HG03442 (cell line): ENCODE results near the gene ENTPD3.

Experiments used
- ATAC-seq: cut with Tn5 transposase; IDR thresholded peaks from one replicate; pipeline ENCODE4 v1.9.1; 2021; ENCODE audit warnings: mild to moderate bottlenecking, moderate library complexity; ENCODE audit not compliant: unreplicated experiment

Gene ENTPD3

DNA sequence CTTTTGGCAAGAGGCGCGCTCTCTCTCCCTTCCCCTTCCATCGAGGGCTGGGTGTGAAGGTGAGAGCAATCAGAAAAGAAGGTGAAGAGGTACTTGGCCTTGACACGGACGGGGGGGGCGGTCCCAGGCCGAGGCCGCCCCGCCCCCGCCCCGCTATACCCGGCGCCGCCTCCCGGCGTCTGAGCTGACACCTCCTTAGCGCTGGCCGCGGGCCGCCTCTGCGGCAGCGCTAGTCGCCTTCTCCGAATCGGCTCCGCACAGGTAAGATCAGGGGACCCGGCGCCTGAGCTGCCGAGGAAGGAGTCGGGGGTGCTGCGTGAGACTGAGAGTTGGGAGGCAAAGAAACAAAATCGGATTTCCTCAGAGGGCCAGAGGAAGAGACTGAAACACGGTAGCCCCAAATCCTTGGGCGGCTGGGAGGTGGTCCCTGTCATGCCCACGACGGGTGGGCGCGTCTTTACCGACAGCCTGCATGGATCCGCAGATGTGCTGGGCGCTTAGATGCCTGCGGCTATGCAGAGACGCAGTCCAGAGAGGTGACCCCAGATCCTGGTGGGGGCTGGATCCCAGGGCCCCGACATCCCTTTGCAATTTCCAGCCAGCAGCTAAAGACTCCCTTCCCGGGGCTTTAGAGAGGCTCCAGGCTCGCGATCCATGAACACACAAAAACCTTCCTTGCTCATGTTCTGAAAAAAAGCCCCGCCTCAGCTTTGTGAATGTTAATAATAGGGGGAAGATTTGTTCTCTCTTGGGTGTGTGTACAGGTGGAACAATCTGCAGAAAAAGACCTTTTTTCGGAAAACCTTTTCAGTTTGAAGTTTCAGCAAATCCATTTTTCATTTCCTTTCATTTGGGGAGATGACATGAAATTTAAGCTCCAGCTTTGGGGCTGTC lies at the start of gene ENTPD3:
ENTPD3 (plus strand) TSS at position 184 of the 894 bp plus-strand sequence. CDS start 874 bp downstream, outside the sequence.
- ATAC-seq: no peak

DNA sequence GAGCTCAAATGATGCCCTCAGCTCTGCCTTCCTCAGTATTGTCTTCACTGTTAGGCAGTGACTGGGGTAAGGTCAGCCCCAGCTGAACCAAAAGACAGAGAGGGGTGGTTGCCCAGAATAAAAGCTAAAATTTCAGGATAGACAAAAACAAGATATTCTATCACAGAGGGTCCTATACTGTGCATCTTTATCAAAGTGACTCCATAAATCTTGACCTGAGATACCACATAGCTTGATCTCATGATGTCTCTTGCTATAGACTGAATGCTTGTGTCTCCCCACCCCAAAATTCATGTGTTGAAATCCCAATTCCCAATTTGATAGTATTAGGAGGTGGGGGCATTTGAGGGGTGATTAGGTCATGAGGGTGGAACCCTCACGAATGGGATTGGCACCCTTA lies 47.1 kb upstream of the ENTPD3 start:
- ATAC-seq: no peak

DNA sequence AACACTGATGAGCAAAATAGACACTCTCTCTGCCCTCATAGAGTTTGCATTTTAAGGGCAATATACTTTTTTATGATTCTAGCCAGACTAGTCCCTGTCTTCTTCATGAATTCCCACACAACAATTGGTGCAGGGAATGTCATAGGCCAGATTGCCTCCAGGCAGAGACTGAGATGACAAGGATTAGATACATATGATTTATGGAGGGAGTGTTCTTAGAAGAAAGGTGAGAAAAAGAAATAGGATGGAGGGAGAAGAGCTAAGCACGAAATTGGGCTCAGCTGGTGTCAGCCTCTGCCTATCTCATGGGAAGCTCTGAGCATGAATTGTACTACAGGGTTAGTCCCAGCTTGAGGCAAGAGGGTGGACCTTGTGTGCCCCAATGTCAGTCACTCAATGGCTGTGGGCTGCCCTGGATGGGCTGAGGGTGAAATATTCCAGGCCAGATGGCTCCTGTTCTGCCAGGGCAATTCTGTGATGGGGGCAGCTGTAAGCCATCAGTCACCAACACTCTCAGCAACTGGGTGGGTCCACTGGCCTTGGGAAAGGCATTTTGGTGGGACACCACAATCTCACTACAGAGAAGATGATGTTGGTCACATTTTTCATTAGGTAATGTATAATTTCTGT lies 46.3 kb upstream of the ENTPD3 start:
- no peak for ATAC-seq

DNA sequence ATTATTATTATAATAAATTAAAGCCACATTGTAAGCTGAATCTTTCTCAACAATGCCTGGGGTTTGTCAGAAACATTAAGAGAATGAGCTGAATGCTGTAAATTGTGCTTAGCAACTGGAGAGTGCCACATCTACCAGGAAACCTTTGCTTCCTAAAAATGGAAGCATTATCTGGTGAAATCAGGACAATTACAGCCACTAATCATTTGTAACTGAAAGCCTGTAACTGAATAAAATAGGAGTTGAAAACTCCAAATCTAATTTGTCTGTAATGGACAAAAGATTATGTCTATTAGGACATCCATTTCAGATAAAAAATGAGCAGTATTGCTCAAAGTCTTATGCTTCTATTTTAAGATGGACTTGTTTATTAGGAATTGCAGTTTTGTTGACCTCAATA lies 45.3 kb upstream of the ENTPD3 start:
- ATAC-seq: no peak

DNA sequence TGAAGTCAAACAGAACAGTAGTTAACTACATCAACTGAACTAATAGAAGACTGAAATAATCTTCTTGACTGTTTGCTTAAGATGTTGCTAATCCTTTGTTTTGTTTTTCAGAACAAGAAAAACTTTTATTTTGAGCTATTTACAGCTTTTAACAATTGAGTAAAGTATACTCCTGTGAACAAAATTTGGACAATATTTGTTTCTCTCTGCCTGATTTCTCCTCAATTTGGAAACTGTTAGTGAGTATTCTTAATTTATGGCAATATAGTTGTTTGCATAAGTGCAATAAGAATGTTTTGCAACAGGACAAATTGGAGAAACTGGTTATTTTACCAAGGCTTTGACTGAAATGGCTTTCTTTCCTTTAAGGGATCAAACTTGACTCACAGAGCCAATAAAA lies 36.5 kb upstream of the ENTPD3 start:
- no peak for ATAC-seq

GRCh38 chr3:40355410-40355809 lies 31.6 kb upstream of the ENTPD3 start:
- no peak for ATAC-seq

- no peak for ATAC-seq
Observed at GRCh38 chr3:40358454-40358853, 28.5 kb upstream of the ENTPD3 start.

DNA sequence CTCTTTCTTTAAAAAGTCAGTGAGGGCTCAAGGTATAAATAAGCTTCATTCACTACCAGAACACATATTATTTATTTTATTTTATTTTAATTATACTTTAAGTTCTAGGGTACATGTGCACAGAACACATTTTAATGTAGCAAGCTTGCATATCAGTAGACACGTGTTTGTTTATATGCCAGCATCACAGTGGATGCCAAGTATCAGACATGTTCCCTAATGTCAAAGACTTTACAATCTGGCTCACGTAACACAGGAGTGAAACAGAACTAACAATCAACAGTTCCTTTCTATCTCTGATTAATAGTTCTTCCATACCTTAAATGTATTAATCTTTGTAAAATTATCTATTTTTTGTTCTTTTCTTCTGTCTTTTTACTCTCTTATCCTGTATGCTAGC lies 23.3 kb upstream of the ENTPD3 start:
- ATAC-seq: no peak

GRCh38 chr3:40366203-40367162 lies 20.5 kb upstream of the ENTPD3 start:
- no peak for ATAC-seq

DNA sequence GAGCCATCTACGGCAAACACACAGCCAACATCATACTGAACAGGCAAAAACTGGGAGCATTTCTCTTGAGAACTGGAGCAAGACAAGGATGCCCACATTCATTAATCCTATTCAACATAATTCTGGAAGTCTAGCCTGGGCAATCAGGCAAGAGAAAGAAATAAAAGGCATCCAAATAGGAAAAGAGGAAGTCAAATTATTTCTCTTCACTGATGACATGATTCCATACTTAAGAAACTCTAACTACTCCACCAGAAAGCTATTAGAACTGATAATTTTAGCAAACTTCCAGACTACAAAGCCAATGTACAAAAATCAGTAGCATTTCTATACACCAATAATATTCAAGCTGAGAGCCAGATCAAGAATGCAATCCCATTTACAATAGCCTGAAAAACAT lies 17.3 kb upstream of the ENTPD3 start:
- ATAC-seq: no peak

DNA sequence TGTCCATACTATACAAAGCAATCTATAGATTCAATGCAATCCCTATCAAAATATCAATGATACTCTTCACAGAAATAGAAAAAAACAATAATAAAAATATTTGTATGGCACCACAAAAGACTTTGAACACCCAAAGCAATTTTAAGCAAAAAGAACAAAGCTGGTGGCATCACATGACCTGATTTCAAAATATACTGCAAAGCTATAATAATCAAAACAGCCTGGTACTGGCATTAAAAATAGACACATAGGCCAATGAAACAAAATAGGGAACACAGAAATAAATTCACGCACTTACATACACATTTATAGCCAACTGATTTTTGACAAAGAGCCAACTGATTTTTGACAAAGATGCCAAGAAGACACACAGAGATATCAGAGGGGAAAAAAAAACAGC lies 9.2 kb upstream of the ENTPD3 start:
- no peak for ATAC-seq

DNA sequence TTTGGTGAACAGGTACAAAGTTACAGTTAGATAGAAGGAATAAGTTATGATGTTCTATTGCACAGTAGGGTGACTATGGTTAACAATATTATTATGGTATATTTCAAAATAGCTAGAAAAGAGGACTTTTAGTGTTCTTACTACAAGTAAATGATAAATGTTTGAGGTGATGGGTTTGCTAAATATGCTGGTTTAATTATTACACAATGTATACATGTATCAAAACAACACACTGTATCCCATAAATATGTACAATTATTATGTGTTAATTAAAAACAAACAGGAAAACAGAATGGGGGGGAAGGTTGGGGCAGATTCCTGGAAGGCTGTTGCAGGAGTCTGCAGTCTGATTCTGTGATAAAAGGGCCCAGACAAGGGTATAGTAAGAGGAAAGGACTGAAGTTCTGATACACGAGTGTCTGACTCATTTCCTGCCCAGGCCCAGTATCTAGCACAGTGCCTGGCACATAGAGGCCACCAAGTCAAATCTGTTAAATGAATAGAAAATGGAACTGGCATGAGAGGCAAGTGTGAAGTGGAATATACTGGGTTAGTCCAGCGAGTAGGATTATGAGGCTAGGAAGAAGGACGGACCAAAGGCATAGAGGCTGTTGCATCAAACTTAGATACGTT lies 7.2 kb upstream of the ENTPD3 start:
- no peak for ATAC-seq

DNA sequence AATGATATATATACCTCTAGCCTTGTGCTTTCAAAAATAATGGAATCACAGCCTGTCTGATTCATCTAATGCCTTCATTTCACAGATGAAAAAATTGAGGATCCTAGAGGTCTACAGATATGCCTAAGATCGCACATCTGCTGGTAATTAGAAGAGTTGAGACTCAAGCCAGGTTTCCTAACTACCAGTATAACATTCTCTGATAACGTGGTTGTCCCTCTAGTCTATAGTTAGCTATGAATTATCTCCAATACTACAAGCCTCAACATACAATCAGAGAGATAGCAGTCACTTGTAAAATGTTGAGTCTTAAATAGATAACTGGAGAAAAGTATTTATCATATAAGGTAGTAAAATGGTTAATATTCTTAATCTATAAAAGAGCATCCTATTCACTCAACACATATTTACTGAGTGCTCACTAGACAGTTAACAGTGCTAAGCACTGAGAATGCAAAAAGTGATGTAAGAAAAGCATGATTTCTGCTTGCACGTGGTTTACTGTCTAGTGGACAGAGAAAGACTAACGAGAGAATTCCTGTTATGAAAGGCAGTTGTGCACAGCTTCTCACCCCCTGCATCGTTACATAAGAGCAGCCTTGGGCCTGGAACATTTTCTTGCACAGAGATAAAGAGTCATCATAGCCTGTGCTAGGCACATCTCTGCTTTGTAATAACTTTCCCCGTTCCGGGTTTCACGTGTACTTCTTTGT lies 4.9 kb upstream of the ENTPD3 start:
- ATAC-seq: no peak

DNA sequence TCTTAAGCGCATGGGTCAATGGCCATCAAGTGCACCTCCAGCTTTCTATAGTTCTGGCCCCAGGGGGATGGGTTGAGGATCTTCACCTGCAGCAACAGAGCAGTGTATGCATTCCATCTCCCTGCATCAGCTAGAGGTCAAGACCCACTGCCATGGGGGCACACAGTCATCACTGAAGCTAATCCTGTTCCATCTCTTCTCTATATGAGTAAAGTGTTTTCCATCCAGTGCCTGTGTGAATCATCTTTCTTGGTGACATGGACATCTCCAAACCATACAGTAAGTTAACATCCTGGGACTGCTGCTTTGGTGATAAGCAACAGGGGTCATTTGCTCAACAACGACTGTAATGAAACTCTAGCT lies 4.4 kb upstream of the ENTPD3 start:
- no peak for ATAC-seq

DNA sequence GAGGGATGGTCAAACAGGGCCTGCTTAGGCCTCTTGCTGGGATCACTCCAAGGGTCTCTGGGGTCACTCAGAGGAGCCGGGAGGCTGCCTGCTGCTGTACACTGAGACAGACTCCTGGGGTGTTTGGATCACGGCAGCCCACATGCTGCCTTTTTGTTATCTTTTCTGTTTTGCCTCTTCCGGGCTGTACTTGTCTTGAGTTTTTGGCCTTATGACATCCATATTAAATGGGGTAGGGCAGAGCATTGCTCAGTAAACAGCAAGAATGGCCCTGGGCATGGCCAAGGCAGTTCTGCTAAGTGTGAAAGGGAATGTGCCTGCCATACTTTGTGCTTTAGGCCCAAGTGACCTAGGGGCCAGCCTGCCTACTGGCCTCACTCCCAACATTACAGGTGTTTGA lies 771 bp upstream of the ENTPD3 start:
- no peak for ATAC-seq

- ATAC-seq: no peak
Observed at GRCh38 chr3:40387895-40388254, 891 bp downstream of the ENTPD3 start.

DNA sequence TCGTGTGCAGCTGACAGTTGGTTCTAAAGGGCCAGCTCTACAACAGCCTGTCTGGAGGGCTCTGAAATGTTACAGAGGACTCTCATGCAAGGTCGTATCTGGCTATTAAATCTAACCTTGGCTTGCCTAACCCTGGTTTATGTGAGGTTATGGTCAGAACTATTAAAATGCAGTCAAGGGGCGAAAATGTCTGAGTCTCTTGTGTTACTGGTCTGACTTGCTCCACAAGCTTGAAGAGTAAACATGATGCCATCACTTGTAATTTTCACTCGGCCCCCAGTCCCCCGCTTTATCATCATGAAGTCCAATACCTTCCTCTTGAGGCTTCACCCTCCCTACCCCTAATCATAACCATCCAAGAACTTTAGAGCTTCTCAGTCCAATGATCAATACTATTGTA lies 9.4 kb downstream of the ENTPD3 start:
- no peak for ATAC-seq

- no peak for ATAC-seq
Observed at GRCh38 chr3:40397129-40397528, 10.1 kb downstream of the ENTPD3 start.

DNA sequence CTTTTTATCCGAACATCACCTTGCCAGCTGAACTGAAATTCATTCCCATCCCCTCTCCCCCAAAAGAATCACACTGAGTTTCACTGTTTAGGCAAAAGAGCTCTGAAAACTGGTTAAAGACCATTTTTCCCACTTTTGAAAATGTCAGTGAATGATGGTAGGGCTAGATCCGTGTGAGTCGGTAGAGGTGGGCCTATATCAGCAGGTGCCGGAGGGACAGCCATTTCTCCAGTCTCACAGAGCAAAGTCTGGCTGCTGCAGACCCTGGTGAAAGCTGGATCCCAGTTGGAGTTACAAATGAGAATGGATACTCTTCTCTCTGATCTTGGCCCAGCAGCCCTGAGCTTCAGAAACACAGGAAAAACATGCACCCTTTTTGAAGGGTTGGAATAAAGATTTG lies 10.9 kb downstream of the ENTPD3 start:
- ATAC-seq: no peak

DNA sequence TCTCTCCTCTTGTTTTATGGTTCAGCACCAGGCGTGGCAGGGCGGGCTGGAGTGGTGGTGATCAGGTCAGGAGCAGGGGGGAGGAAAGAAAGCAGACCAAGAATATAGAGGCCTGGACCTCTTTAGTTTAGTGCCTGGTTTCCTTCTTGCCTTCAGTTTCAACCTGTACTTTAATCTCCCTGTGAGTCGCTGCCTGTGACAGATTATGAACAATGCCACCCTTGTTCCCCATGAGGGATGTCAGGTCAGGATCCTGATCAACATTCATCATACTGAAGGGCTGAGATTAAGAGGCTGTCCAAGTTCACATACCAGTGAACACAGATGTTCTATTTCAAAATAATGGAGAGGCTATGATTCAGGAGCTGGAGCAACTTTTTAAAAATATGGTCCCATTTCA lies 11.4 kb downstream of the ENTPD3 start:
- ATAC-seq: no peak
